Measurements from ENCODE around the gene SLC25A38.

GRCh38 chr3:39388741-39389248 lies 5.6 kb downstream of the SLC25A38 start:
- no peak for TF ChIP-seq CTCF (conservative IDR thresholded peaks at IDR 0.05; ENCODE audit: low read length)
- no peak for TF ChIP-seq EZH2phosphoT487 (IDR thresholded peaks at IDR 0.05; ENCODE audit: borderline replicate concordance)

Data from Loucy (cell line).